ENCODE results near the gene FXYD2.

The FXYD2 gene

GRCh38 chr11:117834838-117835443 lies 10.4 kb upstream of the FXYD2 start:
- no peak for DNase-seq

GRCh38 chr11:117834068-117834810 lies 9.7 kb upstream of the FXYD2 start:
- DNase-seq = no peak

- DNase-seq = no peak
Measured at GRCh38 chr11:117833401-117833891, 8.9 kb upstream of the FXYD2 start.

- DNase-seq = no peak
Measured at GRCh38 chr11:117832511-117832910, 8.0 kb upstream of the FXYD2 start.

GRCh38 chr11:117831661-117832415 lies 7.3 kb upstream of the FXYD2 start:
- no peak for DNase-seq

GRCh38 chr11:117830674-117831351 lies 6.3 kb upstream of the FXYD2 start:
- no peak for DNase-seq

GRCh38 chr11:117830072-117830471 lies 5.5 kb upstream of the FXYD2 start:
- no peak for DNase-seq

- no peak for DNase-seq
Measured at GRCh38 chr11:117829369-117829725, 4.8 kb upstream of the FXYD2 start.

- DNase-seq = no peak
Measured at GRCh38 chr11:117828611-117829368, 4.2 kb upstream of the FXYD2 start.

- DNase-seq = no peak
Measured at GRCh38 chr11:117827521-117828511, 3.3 kb upstream of the FXYD2 start.

GRCh38 chr11:117826832-117827231 lies 2.3 kb upstream of the FXYD2 start:
- no peak for DNase-seq

- no peak for DNase-seq
Measured at GRCh38 chr11:117826190-117826570, 1.6 kb upstream of the FXYD2 start.

GRCh38 chr11:117825538-117826189 lies 1.1 kb upstream of the FXYD2 start:
- no peak for DNase-seq

GRCh38 chr11:117823946-117824420 lies 561 bp downstream of the FXYD2 start:
- no peak for DNase-seq

- no peak for DNase-seq
Measured at GRCh38 chr11:117823294-117823945, 1.1 kb downstream of the FXYD2 start.

GRCh38 chr11:117822074-117823033 lies 2.2 kb downstream of the FXYD2 start:
- DNase-seq = no peak

GRCh38 chr11:117821431-117821830 lies 3.1 kb downstream of the FXYD2 start:
- no peak for DNase-seq

GRCh38 chr11:117820516-117820915 lies 4.0 kb downstream of the FXYD2 start:
- no peak for DNase-seq

GRCh38 chr11:117820071-117820470 lies 4.5 kb downstream of the FXYD2 start:
- DNase-seq = no peak

Measured in T1000 (cell line).